MM.1S (cell line): ENCODE measurements around the gene TPD52L1.

Experiments
- CTCF ChIP-seq: fragments of 300-600 bp; sonication (generic); IDR thresholded peaks from 2 replicates; pipeline ENCODE4 v1.5.1; 2016; ENCODE audit warnings: antibody characterized with exemption, low read length, mixed read lengths
- EZH2 ChIP-seq: fragments of 300-600 bp; sonication (generic); optimal IDR thresholded peaks from 2 replicates; pipeline ENCODE3; 2017; ENCODE audit warnings: low read depth, mild to moderate bottlenecking, antibody characterized with exemption, low read length, mixed read lengths
- EZH2phosphoT487 ChIP-seq: fragments of 300-600 bp; sonication (generic); IDR thresholded peaks from 2 replicates; pipeline ENCODE4 v1.6.1; 2018; ENCODE audit warnings: antibody characterized with exemption, low read length

GRCh38 chr6:125216015-125216414, 62.4 kb downstream of the TPD52L1 start:
- no peak for TF ChIP-seq CTCF
- TF ChIP-seq EZH2phosphoT487, result no peak
- TF ChIP-seq EZH2, result no peak
